GM12874 (cell line): ENCODE measurements around the gene SLC4A7.

Experiments used
- TF ChIP-seq, protein P1 (sequence below): IDR thresholded peaks from 2 replicates; pipeline ENCODE4 v1.5.1; 2011; ENCODE audit warnings: low read depth, mild to moderate bottlenecking, control low read depth, low read length, moderate library complexity; ENCODE audit not compliant: insufficient read depth

SLC4A7 gene

GRCh38 chr3:27484015-27484844, at the start of gene SLC4A7:
Gene SLC4A7 (minus strand): TSS chr3:27484384. CDS start chr3:27484126, 258 bp downstream.
- TF ChIP-seq, protein P1, sequence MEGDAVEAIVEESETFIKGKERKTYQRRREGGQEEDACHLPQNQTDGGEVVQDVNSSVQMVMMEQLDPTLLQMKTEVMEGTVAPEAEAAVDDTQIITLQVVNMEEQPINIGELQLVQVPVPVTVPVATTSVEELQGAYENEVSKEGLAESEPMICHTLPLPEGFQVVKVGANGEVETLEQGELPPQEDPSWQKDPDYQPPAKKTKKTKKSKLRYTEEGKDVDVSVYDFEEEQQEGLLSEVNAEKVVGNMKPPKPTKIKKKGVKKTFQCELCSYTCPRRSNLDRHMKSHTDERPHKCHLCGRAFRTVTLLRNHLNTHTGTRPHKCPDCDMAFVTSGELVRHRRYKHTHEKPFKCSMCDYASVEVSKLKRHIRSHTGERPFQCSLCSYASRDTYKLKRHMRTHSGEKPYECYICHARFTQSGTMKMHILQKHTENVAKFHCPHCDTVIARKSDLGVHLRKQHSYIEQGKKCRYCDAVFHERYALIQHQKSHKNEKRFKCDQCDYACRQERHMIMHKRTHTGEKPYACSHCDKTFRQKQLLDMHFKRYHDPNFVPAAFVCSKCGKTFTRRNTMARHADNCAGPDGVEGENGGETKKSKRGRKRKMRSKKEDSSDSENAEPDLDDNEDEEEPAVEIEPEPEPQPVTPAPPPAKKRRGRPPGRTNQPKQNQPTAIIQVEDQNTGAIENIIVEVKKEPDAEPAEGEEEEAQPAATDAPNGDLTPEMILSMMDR: no peak

DNA sequence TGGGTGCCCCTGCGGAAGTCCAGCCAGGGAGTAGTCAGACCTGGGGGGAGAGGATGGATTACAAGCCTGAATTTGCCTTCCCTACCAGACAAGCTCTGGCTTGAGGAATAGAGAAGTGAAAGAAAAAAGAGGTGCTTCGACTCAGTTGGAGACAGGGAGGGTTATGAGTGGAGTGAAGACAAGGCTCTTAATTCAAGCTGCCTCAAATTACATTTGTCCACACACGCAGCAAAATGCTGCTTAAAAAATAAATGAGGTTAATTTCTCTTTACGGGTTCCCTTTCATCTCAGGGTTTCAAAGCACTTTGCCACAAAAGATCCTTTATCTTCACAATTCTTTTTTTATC, 49.0 kb upstream of the SLC4A7 start:
- TF ChIP-seq, protein P1: no peak

DNA sequence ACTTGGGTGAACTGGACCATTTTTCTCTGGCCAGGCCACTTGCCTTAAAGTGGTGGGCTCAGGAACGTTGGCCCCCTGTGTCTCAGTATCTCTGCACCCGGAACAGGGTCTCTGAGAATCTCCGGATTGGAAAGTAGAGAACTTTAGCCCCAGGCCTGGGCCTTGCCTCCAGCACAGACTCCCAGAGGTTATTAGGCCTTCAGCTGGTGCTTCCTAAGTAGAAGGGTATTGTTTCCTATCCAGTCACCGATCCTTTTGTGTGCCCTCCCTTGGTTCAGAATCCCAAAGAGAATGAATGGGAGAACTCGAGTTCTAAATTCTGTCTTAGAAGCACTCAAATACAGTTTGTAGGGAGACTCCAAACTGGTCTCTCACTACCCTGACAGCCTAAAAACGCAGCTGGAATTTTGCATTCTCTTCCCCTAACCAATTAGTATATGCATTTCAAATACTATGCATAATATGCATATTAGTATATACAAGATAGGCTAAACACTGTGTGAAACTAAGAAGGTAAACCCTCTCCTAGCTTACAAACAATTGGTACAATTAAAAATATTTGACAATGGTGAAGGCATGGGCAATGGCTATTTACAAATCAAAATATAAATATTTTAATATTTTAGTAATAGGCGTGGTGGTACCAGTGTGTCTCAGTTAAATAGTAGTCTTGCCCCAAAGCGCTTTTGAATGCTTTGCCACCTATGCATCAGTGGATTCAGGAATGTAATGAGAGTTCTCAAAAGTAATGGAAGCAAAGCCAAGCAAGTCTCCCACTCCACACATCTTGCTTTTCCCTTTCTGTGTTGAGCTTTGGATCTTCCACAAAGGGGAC, 48.5 kb upstream of the SLC4A7 start:
- TF ChIP-seq, protein P1: no peak

DNA sequence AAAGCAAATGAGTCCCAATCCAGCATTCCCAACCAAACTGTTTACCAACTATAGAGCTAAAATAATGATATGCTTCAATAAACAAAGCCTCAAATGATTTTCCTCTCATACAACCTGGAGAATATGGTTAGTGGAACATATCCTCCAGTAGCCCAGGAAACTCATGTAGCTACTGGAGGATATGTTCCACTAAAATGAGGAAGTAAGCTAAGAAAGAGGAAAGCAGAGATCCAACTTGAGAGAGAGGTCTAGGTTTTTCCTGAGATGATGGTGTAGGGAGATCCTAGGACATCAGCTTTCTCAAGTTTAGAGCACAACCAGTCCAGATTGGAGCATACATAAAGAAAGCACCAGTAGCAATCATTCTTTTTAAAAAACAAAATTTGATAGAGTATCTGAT, 44.6 kb upstream of the SLC4A7 start:
- TF ChIP-seq, protein P1: no peak

- TF ChIP-seq, protein P1: no peak
Measured at GRCh38 chr3:27526614-27527315, 42.6 kb upstream of the SLC4A7 start.

DNA sequence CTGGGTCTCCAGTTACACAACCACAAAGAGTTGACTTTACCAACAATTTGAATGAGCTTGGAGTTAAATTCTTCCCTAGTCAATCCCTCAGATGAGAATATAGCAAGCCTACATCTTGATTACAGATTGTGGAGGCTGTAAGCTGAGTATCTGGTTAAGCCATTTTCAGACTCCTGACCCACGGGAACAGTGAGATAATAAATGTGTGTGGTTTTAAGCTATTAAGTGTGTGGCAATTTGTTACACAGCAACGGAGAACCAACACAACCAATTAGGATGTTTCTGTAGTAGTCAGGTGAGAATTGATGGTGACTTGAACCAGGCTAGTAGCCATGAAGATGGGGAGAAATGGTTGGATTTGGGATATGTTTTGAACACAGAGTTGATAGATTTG, 37.7 kb upstream of the SLC4A7 start:
- TF ChIP-seq, protein P1: no peak
